Gastrocnemius medialis (tissue), 4 donors: ENCODE measurements around the gene PPP6R2.

Experiments used
- CTCF ChIP-seq, 5 experiments: fragments of 450-650 bp in 3 of 5; fragments of 200-600 bp in 2 of 5; sonication (generic) in 2 of 5; IDR thresholded peaks in 4 of 5; conservative IDR thresholded peaks in 1 of 5; 1 replicate in 4 of 5; 2 replicates in 1 of 5; pipeline ENCODE4 v1.5.1; 2016 to 2019; ENCODE audit warnings: antibody characterized with exemption in 5 of 5, mild to moderate bottlenecking in 3 of 5, moderate library complexity in 3 of 5
- POLR2A ChIP-seq, 2 donors: fragments of 450-650 bp; IDR thresholded peaks; one replicate each; pipeline ENCODE4 v1.6.1; 2017; ENCODE audit warnings: antibody characterized with exemption in 2 of 2, mild to moderate bottlenecking in 2 of 2, moderate library complexity in 2 of 2

- no peak for TF ChIP-seq POLR2A (IDR thresholded peaks at IDR 0.05)
- no peak for TF ChIP-seq CTCF (IDR thresholded peaks at IDR 0.05 in 4 of 5, conservative IDR thresholded peaks at IDR 0.05 in 1 of 5)
Observed at GRCh38 chr22:50489363-50490243, 146.5 kb downstream of the PPP6R2 start.
